Natural killer cell (primary cell): ENCODE results near the gene OR4F6. TPM values are rescaled to one million over a fixed set of nuclear protein-coding genes. Genes with fewer than 3 reads are reported as not detected.
"Not testable (repeated sequence)": the region's sequence is repeated elsewhere in the genome, so short reads cannot be mapped to it uniquely, and the experiment has no call there.

Source experiments
- ATAC-seq, 3 donors: fragments of 150-1000 bp in 2 of 3; fragments of 200-7000 bp in 1 of 3; cut with Tn5 transposase; 1 replicate in 1 of 3; 2 replicates in 2 of 3; pipeline ENCODE4 v1.10.0; 2021; ENCODE audit warnings: mild to moderate bottlenecking in 2 of 3, moderate library complexity in 2 of 3
- DNase-seq, 2 donors: peaks; one replicate each; pipeline versions ENCODE4 v3.0.0 to v3.0.0-alpha.2; 2013 to 2021; ENCODE audit warnings: mixed read lengths in 1 of 2
- H3K27ac ChIP-seq: one replicate; pipeline ENCODE4 v1.5.1; 2013; ENCODE audit warnings: mild to moderate bottlenecking, low read length
- H3K27me3 ChIP-seq: one replicate; pipeline ENCODE4 v1.6.1; 2013; ENCODE audit warnings: low read length; ENCODE audit not compliant: control insufficient read depth, insufficient read depth
- H3K36me3 ChIP-seq: one replicate; pipeline ENCODE4 v1.6.1; 2013; ENCODE audit warnings: low read length; ENCODE audit not compliant: control insufficient read depth, insufficient read depth
- H3K4me1 ChIP-seq: one replicate; pipeline ENCODE4 v1.6.1; 2013; ENCODE audit warnings: low read length; ENCODE audit not compliant: control insufficient read depth, insufficient read depth
- H3K4me3 ChIP-seq: one replicate; pipeline ENCODE4 v1.5.1; 2013; ENCODE audit warnings: low read length
- H3K9me3 ChIP-seq: one replicate; pipeline ENCODE4 v1.6.1; 2013; ENCODE audit warnings: low read length; ENCODE audit not compliant: control insufficient read depth, insufficient read depth
- H3K27ac Mint-ChIP-seq, 2 donors: one replicate each; pipeline ENCODE4 v1.8.0; 2022; ENCODE audit warnings: mild to moderate bottlenecking in 2 of 2, mixed read lengths in 2 of 2, moderate library complexity in 1 of 2
- H3K27me3 Mint-ChIP-seq, 2 donors: one replicate each; pipeline ENCODE4 v1.8.0; 2022; ENCODE audit warnings: low read depth in 2 of 2, mixed read lengths in 2 of 2
- H3K36me3 Mint-ChIP-seq: one replicate; pipeline ENCODE4 v1.8.0; 2022; ENCODE audit warnings: mixed read lengths
- H3K4me1 Mint-ChIP-seq, 2 donors: one replicate each; pipeline ENCODE4 v1.8.0; 2022; ENCODE audit warnings: mixed read lengths in 2 of 2
- H3K4me3 Mint-ChIP-seq: one replicate; pipeline ENCODE4 v1.8.0; 2022; ENCODE audit warnings: mild to moderate bottlenecking, moderate library complexity, mixed read lengths
- H3K9me3 Mint-ChIP-seq, 2 donors: one replicate each; pipeline ENCODE4 v1.8.0; 2022; ENCODE audit warnings: mixed read lengths in 2 of 2
- CTCF ChIP-seq: fragments of 200-600 bp; IDR thresholded peaks from one replicate; pipeline ENCODE4 v1.8.0; 2022; ENCODE audit warnings: antibody characterized with exemption
- WGBS: methylation state at CpG from one replicate; pipeline ENCODE4 v1.1.7; 2013; ENCODE audit warnings: missing lambda C conversion rate; ENCODE audit not compliant: insufficient coverage; 5-methylcytosine and 5-hydroxymethylcytosine counted together
- intact Hi-C: fragments of 100-400 bp; cut with micrococcal nuclease; formaldehyde crosslinking; loops from one replicate; pipeline ENCODE4 v1.14.2; 2022
- total RNA-seq, 4 donors: library from RNA; stranded (reverse); fragments of 120-200 nt in 1 of 4; gene quantifications; one replicate each; pipeline versions ENCODE4 v1.2.3 to v1.2.4, GENCODE V29; 2013 to 2022

OR4F6 gene
- total RNA-seq, 3 donors from 2014 or later (not counting 1 experiment from before 2014, with no cell fraction given) = not detected

DNA sequence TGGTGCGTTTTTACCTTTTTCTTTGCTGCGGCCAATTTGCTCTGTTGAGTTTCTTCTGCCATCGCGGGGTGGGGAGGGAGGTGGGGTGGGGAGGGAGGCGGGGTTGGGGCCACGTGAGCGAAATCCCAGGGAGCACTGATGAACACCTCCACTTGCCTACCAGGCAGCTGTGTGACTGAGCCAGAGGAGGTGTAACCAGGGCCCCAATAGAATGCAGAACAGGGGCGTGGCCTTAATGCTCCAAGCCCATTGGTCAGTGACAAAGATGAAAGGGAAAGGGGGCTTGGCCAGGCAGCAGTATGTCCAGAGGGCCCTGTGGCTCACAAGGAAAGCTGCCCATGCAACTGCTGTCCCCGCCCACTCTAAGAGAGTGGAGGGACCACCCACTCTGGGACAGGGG is 21.4 kb upstream of the OR4F6 start:
- Mint-ChIP-seq H3K27ac (no peak overlapping the region), H3K9me3 (no peaks in the 10 kb centered on the region), H3K4me3 (no peak overlapping the region), H3K4me1 (peaks cover 0 to 5% of the 10 kb centered on the region in 2 donors), H3K36me3 (no peaks in the 10 kb centered on the region), H3K27me3 (peaks cover 7 to 10% of the 10 kb centered on the region in 2 donors)
- Histone ChIP-seq H3K27me3 (no peaks in the 10 kb centered on the region), H3K36me3 (no peaks in the 10 kb centered on the region), H3K4me3 (no peak overlapping the region), H3K4me1 (no peaks in the 10 kb centered on the region), H3K27ac (no peak overlapping the region), H3K9me3 (no peaks in the 10 kb centered on the region)
- DNase-seq = no peak
- no peak for TF ChIP-seq CTCF
- 94% methylated on average over 4 of the region's 9 CpGs for WGBS
- ATAC-seq = no peak
- intact Hi-C loops = no loop called here

- ATAC-seq (no peak), DNase-seq (no peak)
- WGBS = 43% methylated on average over 1 of the region's 2 CpGs
- Histone ChIP-seq H3K27me3 (no peaks in the 10 kb centered on the region), H3K9me3 (no peaks in the 10 kb centered on the region), H3K4me1 (no peaks in the 10 kb centered on the region), H3K36me3 (no peaks in the 10 kb centered on the region), H3K27ac (no peak overlapping the region), H3K4me3 (no peak overlapping the region)
- Mint-ChIP-seq H3K4me3 (no peak overlapping the region), H3K27ac (no peak overlapping the region), H3K9me3 (no peaks in the 10 kb centered on the region), H3K36me3 (no peaks in the 10 kb centered on the region), H3K27me3 (peaks cover 10 to 11% of the 10 kb centered on the region in 2 donors), H3K4me1 (peaks cover 0 to 5% of the 10 kb centered on the region in 2 donors)
- no peak for TF ChIP-seq CTCF
- intact Hi-C loops = no loop called here
Observed at GRCh38 chr15:101784644-101785043, 18.7 kb upstream of the OR4F6 start.

DNA sequence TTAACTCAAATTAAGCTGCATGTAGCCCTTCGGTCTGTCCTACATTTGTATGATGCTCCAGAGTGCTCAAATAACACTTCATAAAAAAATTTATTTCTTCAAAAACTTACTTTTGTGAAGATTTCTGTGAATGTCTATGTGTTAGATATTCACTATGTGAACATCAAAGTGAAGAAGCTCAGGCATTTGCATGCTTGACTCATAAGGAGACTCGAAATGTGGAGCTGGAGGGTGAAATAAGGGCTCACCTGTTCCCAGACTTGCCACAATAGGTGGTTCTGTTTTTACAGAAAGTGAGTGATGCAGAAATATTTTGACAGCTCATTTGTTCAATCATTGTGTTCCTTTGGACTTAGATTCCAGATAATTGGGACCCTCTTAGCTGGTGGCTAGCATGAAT is 16.9 kb upstream of the OR4F6 start:
- DNase-seq, H3K4me3 ChIP-seq, H3K36me3 Mint-ChIP-seq, intact Hi-C loops, H3K4me1 Mint-ChIP-seq, ATAC-seq, H3K36me3 ChIP-seq, H3K4me1 ChIP-seq, H3K9me3 ChIP-seq, H3K27ac Mint-ChIP-seq, H3K9me3 Mint-ChIP-seq, H3K27me3 ChIP-seq, H3K27ac ChIP-seq, H3K4me3 Mint-ChIP-seq: not testable (repeated sequence)
- peaks cover 10 to 11% of the 10 kb centered on the region in 2 donors for H3K27me3 Mint-ChIP-seq
- 50% methylated on average over 2 of the region's 2 CpGs for WGBS

DNA sequence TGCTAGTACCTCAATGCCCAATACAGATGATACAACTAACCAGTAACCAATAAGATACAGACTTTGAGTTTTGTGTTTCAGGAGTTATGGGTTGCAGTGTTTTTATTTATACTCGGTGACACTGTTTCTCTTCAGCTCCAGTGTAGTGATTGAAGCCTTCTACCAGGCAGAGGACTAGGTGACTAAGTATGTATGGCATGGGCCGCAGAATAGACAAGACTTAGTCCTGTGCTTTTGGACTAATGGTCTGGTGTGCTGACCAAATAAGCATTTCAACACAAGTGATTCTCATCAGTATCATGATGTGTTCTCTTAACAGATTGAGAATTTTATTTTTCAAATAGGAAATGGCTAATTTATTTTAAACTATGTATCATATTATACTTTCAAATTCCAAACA is 15.3 kb upstream of the OR4F6 start:
- H3K27ac Mint-ChIP-seq, H3K4me3 ChIP-seq, H3K36me3 Mint-ChIP-seq, intact Hi-C loops, DNase-seq, H3K27me3 ChIP-seq, H3K4me1 ChIP-seq, H3K36me3 ChIP-seq, ATAC-seq, H3K27ac ChIP-seq, H3K4me1 Mint-ChIP-seq, H3K4me3 Mint-ChIP-seq, H3K9me3 Mint-ChIP-seq, H3K9me3 ChIP-seq: not testable (repeated sequence)
- peaks cover 10 to 11% of the 10 kb centered on the region in 2 donors for H3K27me3 Mint-ChIP-seq
- WGBS = 89% methylated on average over 2 of the region's 2 CpGs

DNA sequence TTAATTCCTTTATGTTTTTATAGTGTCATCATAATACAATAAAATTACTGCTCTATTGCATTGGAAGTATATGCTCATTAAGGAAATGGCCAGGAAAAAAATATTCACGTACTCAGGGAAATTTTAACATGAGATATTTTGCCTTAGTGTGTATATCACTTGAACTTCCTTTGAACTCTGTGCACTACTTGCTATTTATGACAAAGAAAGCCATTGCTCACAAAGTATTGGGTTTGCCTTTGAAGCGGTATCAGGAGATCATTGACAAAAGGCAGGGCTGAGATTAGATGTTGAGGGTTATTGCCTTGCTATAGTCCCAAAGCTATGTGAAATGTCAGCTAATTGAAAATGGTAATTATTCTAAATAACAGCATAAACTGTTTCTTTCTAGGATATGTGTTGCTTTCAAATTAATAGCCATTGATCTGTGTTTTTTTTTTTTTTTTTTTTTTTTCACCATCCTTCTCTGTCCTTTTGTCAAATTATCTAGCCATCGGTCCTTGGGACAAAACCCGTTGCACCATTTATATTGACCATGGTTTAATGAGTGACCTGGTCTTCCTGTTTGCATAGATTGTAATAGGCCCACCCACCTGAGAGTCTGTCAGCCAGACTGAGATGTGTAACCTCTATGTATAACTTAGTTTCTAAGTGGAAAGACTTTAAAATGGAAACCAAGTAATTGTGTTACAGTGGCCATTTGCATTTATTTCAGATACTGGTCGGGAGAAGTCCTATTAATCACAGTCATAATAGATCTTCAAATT is 14.6 kb upstream of the OR4F6 start:
- H3K4me1 Mint-ChIP-seq, H3K27ac Mint-ChIP-seq, ATAC-seq, H3K9me3 Mint-ChIP-seq, intact Hi-C loops, H3K9me3 ChIP-seq, DNase-seq, H3K4me3 ChIP-seq, H3K4me1 ChIP-seq, H3K36me3 ChIP-seq, H3K36me3 Mint-ChIP-seq, H3K27ac ChIP-seq, H3K27me3 ChIP-seq, H3K4me3 Mint-ChIP-seq: not testable (repeated sequence)
- peaks cover 10 to 11% of the 10 kb centered on the region in 2 donors for H3K27me3 Mint-ChIP-seq
- WGBS = no CpG with 5 or more reads among the region's 5 CpGs

DNA sequence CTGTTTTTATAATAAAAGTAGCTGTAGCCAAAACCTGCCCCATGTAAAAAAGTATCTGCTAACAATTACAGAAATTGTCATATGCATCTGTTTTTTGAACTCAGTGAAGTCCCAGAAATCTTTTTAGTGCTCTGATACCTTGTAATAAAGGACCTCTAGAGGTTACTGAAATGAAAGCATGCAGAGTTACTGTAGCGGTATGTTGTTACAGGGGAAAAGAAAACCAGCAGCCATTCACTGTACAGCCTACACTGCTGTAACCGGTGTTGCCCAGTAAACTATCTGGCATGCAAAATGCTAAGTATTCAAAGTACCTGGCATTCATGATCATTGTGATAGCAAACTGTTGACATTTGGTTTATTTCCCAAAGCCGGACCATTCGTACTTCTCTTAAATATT is 12.6 kb upstream of the OR4F6 start:
- intact Hi-C loops, H3K27ac ChIP-seq, H3K4me1 Mint-ChIP-seq, H3K9me3 Mint-ChIP-seq, H3K9me3 ChIP-seq, ATAC-seq, H3K27me3 ChIP-seq, H3K36me3 Mint-ChIP-seq, H3K4me1 ChIP-seq, H3K27ac Mint-ChIP-seq, H3K4me3 ChIP-seq, H3K4me3 Mint-ChIP-seq, H3K36me3 ChIP-seq, DNase-seq: not testable (repeated sequence)
- no CpG with 5 or more reads among the region's 4 CpGs for WGBS
- peaks cover 10 to 20% of the 10 kb centered on the region in 2 donors for H3K27me3 Mint-ChIP-seq
